Measurements from ENCODE around the gene NAV2.

Gene NAV2

GRCh38 chr11:19704213-19704612 is 8.4 kb upstream of the NAV2 start:
- H3K4me3 ChIP-seq = no peak overlapping the region
- no peaks in the 10 kb centered on the region for H3K9me3 ChIP-seq (ENCODE audit: low read depth, low read length)
- H3K9ac ChIP-seq (ENCODE audit: insufficient read length) = no peak overlapping the region
- TF ChIP-seq EZH2 (IDR thresholded peaks at IDR 0.05) (no peak), POLR2AphosphoS5 (IDR thresholded peaks at IDR 0.05; ENCODE audit: borderline replicate concordance, low read depth, low read length) (no peak), FOXP2 (optimal IDR thresholded peaks at IDR 0.05; ENCODE audit: control extremely low read depth, extremely low read length, insufficient read depth) (no peak)
- DNase-seq (ENCODE audit: low read depth, low spot score) = no peak
- no peaks in the 10 kb centered on the region for H3K36me3 ChIP-seq (ENCODE audit: insufficient read depth, low read length)
- H3K27ac ChIP-seq = no peak overlapping the region

GRCh38 chr11:19705936-19706335 is 6.7 kb upstream of the NAV2 start:
- TF ChIP-seq FOXP2 (optimal IDR thresholded peaks at IDR 0.05; ENCODE audit: control extremely low read depth, extremely low read length, insufficient read depth) = no peak
- no peak for TF ChIP-seq POLR2AphosphoS5 (IDR thresholded peaks at IDR 0.05; ENCODE audit: borderline replicate concordance, low read depth, low read length)
- TF ChIP-seq EZH2 (IDR thresholded peaks at IDR 0.05) = no peak
- DNase-seq (ENCODE audit: low read depth, low spot score) = no peak
- no peak overlapping the region for H3K27ac ChIP-seq

DNA sequence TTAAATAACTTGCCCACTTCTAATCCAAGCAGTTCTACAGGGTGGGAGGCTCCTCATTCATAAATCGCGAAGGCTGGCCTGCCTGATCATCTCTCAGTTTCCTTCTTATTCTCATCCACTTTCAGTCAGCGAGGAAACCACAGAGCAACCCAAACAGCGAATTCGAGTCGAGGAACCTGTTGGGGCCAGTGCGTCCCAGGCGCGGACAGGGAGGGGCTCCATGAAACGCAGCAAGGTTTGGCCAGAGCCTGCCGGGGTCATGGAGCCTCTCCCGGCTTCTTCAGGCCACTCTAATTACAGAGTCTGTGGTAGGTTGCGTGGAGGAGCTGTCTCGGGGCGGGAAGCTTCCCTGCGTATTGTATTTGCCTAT is 741 bp upstream of the NAV2 start:
- TF ChIP-seq FOXP2 (optimal IDR thresholded peaks at IDR 0.05; ENCODE audit: control extremely low read depth, extremely low read length, insufficient read depth) (no peak), POLR2AphosphoS5 (IDR thresholded peaks at IDR 0.05; ENCODE audit: borderline replicate concordance, low read depth, low read length) (no peak), EZH2 (IDR thresholded peaks at IDR 0.05) (no peak)
- Histone ChIP-seq H3K9me3 (ENCODE audit: low read depth, low read length) (no peaks in the 10 kb centered on the region), H3K9ac (ENCODE audit: insufficient read length) (no peak overlapping the region), H3K27ac (no peak overlapping the region), H3K4me3 (peak overlapping the region; percentile 73), H3K36me3 (ENCODE audit: insufficient read depth, low read length) (no peaks in the 10 kb centered on the region)
- DNase-seq (ENCODE audit: low read depth, low spot score) = no peak

More at GRCh38 chr11:19705936-19706335, 6.7 kb upstream of the NAV2 start:
- H3K9me3 ChIP-seq (ENCODE audit: low read depth, low read length) = no peaks in the 10 kb centered on the region
- no peaks in the 10 kb centered on the region for H3K36me3 ChIP-seq (ENCODE audit: insufficient read depth, low read length)
- H3K9ac ChIP-seq (ENCODE audit: insufficient read length) = no peak overlapping the region
- no peak overlapping the region for H3K4me3 ChIP-seq

DNA sequence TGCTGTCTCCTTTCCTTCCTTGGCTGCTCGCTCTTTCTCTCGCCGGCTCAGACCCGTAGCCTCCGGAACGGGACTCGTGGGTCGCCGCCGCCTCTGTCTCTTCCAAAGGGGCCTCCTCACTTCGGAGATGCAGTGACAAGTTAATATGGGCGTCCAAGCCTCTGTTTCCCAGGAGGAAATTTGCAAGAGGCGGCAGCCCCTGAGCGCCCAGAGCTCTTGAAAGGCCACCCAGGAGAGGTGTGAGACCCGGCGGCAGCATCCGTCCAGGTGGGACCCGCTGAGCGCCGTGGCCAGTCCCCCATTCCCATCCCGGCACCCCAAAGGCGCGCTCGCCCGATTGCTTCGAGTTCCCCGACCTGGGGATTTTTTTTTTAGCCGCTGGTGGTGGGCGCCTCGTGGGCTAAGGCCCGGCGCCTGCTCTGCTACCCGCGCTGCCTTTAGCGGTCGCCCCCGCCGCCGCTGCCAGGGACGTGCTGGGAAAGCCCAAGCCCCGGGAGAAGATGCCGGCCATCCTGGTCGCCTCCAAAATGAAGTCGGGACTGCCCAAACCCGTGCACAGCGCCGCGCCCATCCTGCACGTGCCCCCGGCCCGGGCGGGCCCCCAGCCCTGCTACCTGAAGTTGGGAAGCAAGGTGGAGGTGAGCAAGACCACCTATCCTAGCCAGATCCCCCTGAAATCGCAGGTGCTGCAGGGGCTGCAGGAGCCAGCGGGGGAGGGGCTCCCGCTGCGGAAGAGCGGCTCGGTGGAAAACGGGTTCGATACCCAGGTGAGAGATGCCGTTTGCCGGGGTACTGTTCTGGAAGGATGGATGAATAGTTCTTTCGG is 772 bp downstream of the NAV2 start:
- TF ChIP-seq EZH2 (IDR thresholded peaks at IDR 0.05) (peak; percentile 78), FOXP2 (optimal IDR thresholded peaks at IDR 0.05; ENCODE audit: control extremely low read depth, extremely low read length, insufficient read depth) (no peak), POLR2AphosphoS5 (IDR thresholded peaks at IDR 0.05; ENCODE audit: borderline replicate concordance, low read depth, low read length) (no peak)
- no peak overlapping the region for H3K9ac ChIP-seq (ENCODE audit: insufficient read length)
- no peak for DNase-seq (ENCODE audit: low read depth, low spot score)
- no peak overlapping the region for H3K27ac ChIP-seq
- peak overlapping the region; percentile 73; the same call in 1 of the 2 replicates for H3K4me3 ChIP-seq
- H3K9me3 ChIP-seq (ENCODE audit: low read depth, low read length) = no peaks in the 10 kb centered on the region
- H3K36me3 ChIP-seq (ENCODE audit: insufficient read depth, low read length) = no peaks in the 10 kb centered on the region

GRCh38 chr11:19714022-19714386 is 1.4 kb downstream of the NAV2 start:
- no peaks in the 10 kb centered on the region for H3K36me3 ChIP-seq (ENCODE audit: insufficient read depth, low read length)
- no peak for TF ChIP-seq FOXP2 (optimal IDR thresholded peaks at IDR 0.05; ENCODE audit: control extremely low read depth, extremely low read length, insufficient read depth)
- no peak for TF ChIP-seq POLR2AphosphoS5 (IDR thresholded peaks at IDR 0.05; ENCODE audit: borderline replicate concordance, low read depth, low read length)
- no peak for TF ChIP-seq EZH2 (IDR thresholded peaks at IDR 0.05)
- no peak overlapping the region for H3K4me3 ChIP-seq
- H3K27ac ChIP-seq = no peak overlapping the region
- no peak overlapping the region for H3K9ac ChIP-seq (ENCODE audit: insufficient read length)
- no peak for DNase-seq (ENCODE audit: low read depth, low spot score)
- no peaks in the 10 kb centered on the region for H3K9me3 ChIP-seq (ENCODE audit: low read depth, low read length)

- no peak for TF ChIP-seq POLR2AphosphoS5 (IDR thresholded peaks at IDR 0.05; ENCODE audit: borderline replicate concordance, low read depth, low read length)
- TF ChIP-seq EZH2 (IDR thresholded peaks at IDR 0.05) = no peak
- no peak for TF ChIP-seq FOXP2 (optimal IDR thresholded peaks at IDR 0.05; ENCODE audit: control extremely low read depth, extremely low read length, insufficient read depth)
- Histone ChIP-seq H3K27ac (no peak overlapping the region), H3K9ac (ENCODE audit: insufficient read length) (no peak overlapping the region), H3K9me3 (ENCODE audit: low read depth, low read length) (no peaks in the 10 kb centered on the region), H3K4me3 (no peak overlapping the region), H3K36me3 (ENCODE audit: insufficient read depth, low read length) (no peaks in the 10 kb centered on the region)
- no peak for DNase-seq (ENCODE audit: low read depth, low spot score)
Observed at GRCh38 chr11:19714387-19715363, 2.0 kb downstream of the NAV2 start.

GRCh38 chr11:19715373-19715772 is 2.7 kb downstream of the NAV2 start:
- H3K27ac ChIP-seq = no peak overlapping the region
- no peak overlapping the region for H3K4me3 ChIP-seq
- DNase-seq (ENCODE audit: low read depth, low spot score) = no peak
- TF ChIP-seq FOXP2 (optimal IDR thresholded peaks at IDR 0.05; ENCODE audit: control extremely low read depth, extremely low read length, insufficient read depth) (no peak), POLR2AphosphoS5 (IDR thresholded peaks at IDR 0.05; ENCODE audit: borderline replicate concordance, low read depth, low read length) (no peak), EZH2 (IDR thresholded peaks at IDR 0.05) (no peak)
- H3K9me3 ChIP-seq (ENCODE audit: low read depth, low read length) = no peaks in the 10 kb centered on the region
- no peak overlapping the region for H3K9ac ChIP-seq (ENCODE audit: insufficient read length)
- H3K36me3 ChIP-seq (ENCODE audit: insufficient read depth, low read length) = no peaks in the 10 kb centered on the region

GRCh38 chr11:19718051-19718450 is 5.4 kb downstream of the NAV2 start:
- Histone ChIP-seq H3K27ac (no peak overlapping the region), H3K9me3 (ENCODE audit: low read depth, low read length) (no peaks in the 10 kb centered on the region), H3K36me3 (ENCODE audit: insufficient read depth, low read length) (no peaks in the 10 kb centered on the region), H3K4me3 (no peak overlapping the region), H3K9ac (ENCODE audit: insufficient read length) (no peak overlapping the region)
- no peak for TF ChIP-seq FOXP2 (optimal IDR thresholded peaks at IDR 0.05; ENCODE audit: control extremely low read depth, extremely low read length, insufficient read depth)
- no peak for TF ChIP-seq POLR2AphosphoS5 (IDR thresholded peaks at IDR 0.05; ENCODE audit: borderline replicate concordance, low read depth, low read length)
- no peak for TF ChIP-seq EZH2 (IDR thresholded peaks at IDR 0.05)
- DNase-seq (ENCODE audit: low read depth, low spot score) = no peak

Measured in SK-N-MC (cell line).